ENCODE results near the gene MAP4. TPM values are rescaled to one million over a fixed set of nuclear protein-coding genes. Genes with fewer than 3 reads are reported as not detected.

The MAP4 gene
- total RNA-seq, 4 donors from 2014 or later = 239 to 338 (median 284) TPM

DNA sequence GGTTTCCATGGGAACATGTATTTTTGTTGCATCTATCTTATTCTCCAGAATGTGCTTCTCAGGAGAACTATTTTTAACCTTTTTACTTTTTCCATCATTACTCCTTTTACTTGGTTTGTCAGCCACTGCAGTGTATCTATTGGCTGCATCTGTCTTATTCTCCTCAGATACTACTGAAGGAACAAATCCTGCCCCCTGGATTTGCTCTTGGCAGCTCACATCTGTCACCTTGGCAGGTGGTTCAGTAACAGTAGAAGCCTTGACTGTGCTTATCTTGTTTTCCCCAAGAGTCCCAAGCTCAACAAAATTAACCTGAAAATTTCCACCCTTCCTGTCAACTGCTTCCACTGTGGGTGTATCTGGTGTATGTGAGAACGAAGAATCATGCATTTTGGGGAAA is 106.0 kb downstream of the MAP4 start:
- H3K4me3 ChIP-seq = no peak overlapping the region
- no peak overlapping the region for H3K27ac ChIP-seq (replicated peaks in 1 of 4)
- no peak for TF ChIP-seq POLR2AphosphoS5 (IDR thresholded peaks at IDR 0.05)
- H3K27me3 ChIP-seq = no peaks in the 10 kb centered on the region
- H3K36me3 ChIP-seq = peaks cover 18 to 89% (median 54%) of the 10 kb centered on the region in 4 donors
- H3K4me1 ChIP-seq = peaks cover 0 to 4% (median 0%) of the 10 kb centered on the region in 4 donors
- 96% methylated on average over 1 of the region's 1 CpG for WGBS
- H3K9me3 ChIP-seq = no peaks in the 10 kb centered on the region
- intact Hi-C loops (cut with DNase I) = no loop called here
- DNase-seq (ENCODE audit: extremely low spot score) = no peak

DNA sequence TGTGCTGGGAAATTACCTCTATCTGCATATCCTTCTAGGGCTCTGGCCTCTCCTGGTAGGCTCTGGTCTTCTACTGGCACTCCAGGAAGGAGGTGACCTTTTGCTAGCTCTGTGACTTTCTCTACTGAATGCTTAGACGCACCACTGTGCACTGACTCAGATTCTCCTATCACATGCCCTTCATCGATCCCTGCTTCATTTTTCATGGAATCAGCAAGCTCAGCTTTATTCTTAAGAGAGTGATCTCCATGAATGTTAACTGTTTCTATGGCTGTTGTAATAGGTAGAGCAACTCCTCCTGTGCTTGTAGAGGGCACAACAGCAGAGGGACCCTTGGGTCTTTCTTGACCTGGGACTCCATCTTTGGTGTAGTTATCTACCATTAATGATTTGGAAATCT is 106.6 kb downstream of the MAP4 start:
- TF ChIP-seq, protein P1, sequence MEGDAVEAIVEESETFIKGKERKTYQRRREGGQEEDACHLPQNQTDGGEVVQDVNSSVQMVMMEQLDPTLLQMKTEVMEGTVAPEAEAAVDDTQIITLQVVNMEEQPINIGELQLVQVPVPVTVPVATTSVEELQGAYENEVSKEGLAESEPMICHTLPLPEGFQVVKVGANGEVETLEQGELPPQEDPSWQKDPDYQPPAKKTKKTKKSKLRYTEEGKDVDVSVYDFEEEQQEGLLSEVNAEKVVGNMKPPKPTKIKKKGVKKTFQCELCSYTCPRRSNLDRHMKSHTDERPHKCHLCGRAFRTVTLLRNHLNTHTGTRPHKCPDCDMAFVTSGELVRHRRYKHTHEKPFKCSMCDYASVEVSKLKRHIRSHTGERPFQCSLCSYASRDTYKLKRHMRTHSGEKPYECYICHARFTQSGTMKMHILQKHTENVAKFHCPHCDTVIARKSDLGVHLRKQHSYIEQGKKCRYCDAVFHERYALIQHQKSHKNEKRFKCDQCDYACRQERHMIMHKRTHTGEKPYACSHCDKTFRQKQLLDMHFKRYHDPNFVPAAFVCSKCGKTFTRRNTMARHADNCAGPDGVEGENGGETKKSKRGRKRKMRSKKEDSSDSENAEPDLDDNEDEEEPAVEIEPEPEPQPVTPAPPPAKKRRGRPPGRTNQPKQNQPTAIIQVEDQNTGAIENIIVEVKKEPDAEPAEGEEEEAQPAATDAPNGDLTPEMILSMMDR (IDR thresholded peaks at IDR 0.05) = no peak
- TF ChIP-seq EP300 (IDR thresholded peaks at IDR 0.05) = no peak
- TF ChIP-seq POLR2A (IDR thresholded peaks at IDR 0.05; ENCODE audit: low read depth) = no peak
- TF ChIP-seq POLR2AphosphoS5 (IDR thresholded peaks at IDR 0.05) = no peak
- Histone ChIP-seq H3K4me3 (no peak overlapping the region), H3K36me3 (peaks cover 12 to 88% (median 51%) of the 10 kb centered on the region in 4 donors), H3K27me3 (no peaks in the 10 kb centered on the region), H3K4me1 (peaks cover 0 to 4% (median 0%) of the 10 kb centered on the region in 4 donors), H3K9me3 (no peaks in the 10 kb centered on the region), H3K27ac (replicated peaks in 1 of 4) (no peak overlapping the region)
- intact Hi-C loops (cut with DNase I) = no loop called here
- DNase-seq (ENCODE audit: extremely low spot score) = no peak
- 96% methylated on average over 2 of the region's 2 CpGs for WGBS

- no peaks in the 10 kb centered on the region for H3K9me3 ChIP-seq
- H3K4me1 ChIP-seq = peaks cover 0 to 4% (median 0%) of the 10 kb centered on the region in 4 donors
- TF ChIP-seq POLR2A (IDR thresholded peaks at IDR 0.05; ENCODE audit: low read depth) (no peak), EP300 (IDR thresholded peaks at IDR 0.05) (no peak)
- no peak for DNase-seq (ENCODE audit: extremely low spot score)
- 92% methylated on average over 4 of the region's 4 CpGs for WGBS
- H3K36me3 ChIP-seq = peaks cover 11 to 86% (median 46%) of the 10 kb centered on the region in 4 donors
- no peak overlapping the region for H3K4me3 ChIP-seq
- intact Hi-C loops (cut with DNase I) = no loop called here
- no peaks in the 10 kb centered on the region for H3K27me3 ChIP-seq
- no peak overlapping the region for H3K27ac ChIP-seq (replicated peaks in 1 of 4)
These were observed 107.5 kb downstream of the MAP4 start for GRCh38 chr3:47908744-47909143.

- DNase-seq (ENCODE audit: extremely low spot score) = no peak
- no peaks in the 10 kb centered on the region for H3K9me3 ChIP-seq
- no peak overlapping the region for H3K4me3 ChIP-seq
- H3K27me3 ChIP-seq = no peaks in the 10 kb centered on the region
- H3K27ac ChIP-seq (replicated peaks in 1 of 4) = no peak overlapping the region
- TF ChIP-seq, protein P1 (IDR thresholded peaks at IDR 0.05) = no peak
- TF ChIP-seq EP300 (IDR thresholded peaks at IDR 0.05) = no peak
- TF ChIP-seq POLR2A (IDR thresholded peaks at IDR 0.05; ENCODE audit: low read depth) = no peak
- TF ChIP-seq POLR2AphosphoS5 (IDR thresholded peaks at IDR 0.05) = no peak
- intact Hi-C loops (cut with DNase I) = no loop called here
- peaks cover 11 to 80% (median 44%) of the 10 kb centered on the region in 4 donors for H3K36me3 ChIP-seq
- peaks cover 0 to 4% (median 0%) of the 10 kb centered on the region in 4 donors for H3K4me1 ChIP-seq
These were observed 108.4 kb downstream of the MAP4 start for GRCh38 chr3:47907784-47908183.

- no peaks in the 10 kb centered on the region for H3K9me3 ChIP-seq
- peaks cover 0 to 24% (median 21%) of the 10 kb centered on the region in 4 donors for H3K4me1 ChIP-seq
- H3K4me3 ChIP-seq = no peak overlapping the region
- TF ChIP-seq EP300 (IDR thresholded peaks at IDR 0.05) (no peak), POLR2A (IDR thresholded peaks at IDR 0.05; ENCODE audit: low read depth) (no peak), POLR2AphosphoS5 (IDR thresholded peaks at IDR 0.05) (no peak)
- TF ChIP-seq, protein P1 (IDR thresholded peaks at IDR 0.05) = no peak
- H3K27me3 ChIP-seq = no peaks in the 10 kb centered on the region
- H3K36me3 ChIP-seq = peaks cover 0 to 63% (median 36%) of the 10 kb centered on the region in 4 donors
- no peak for DNase-seq (ENCODE audit: extremely low spot score)
- H3K27ac ChIP-seq (replicated peaks in 1 of 4) = no peak overlapping the region
- intact Hi-C loops (cut with DNase I) = no loop called here
These were observed 113.5 kb downstream of the MAP4 start for GRCh38 chr3:47902746-47903145.

- intact Hi-C loops (cut with DNase I) = no loop called here
- Histone ChIP-seq H3K4me3 (no peak overlapping the region), H3K9me3 (no peaks in the 10 kb centered on the region), H3K36me3 (peaks cover 0 to 58% (median 39%) of the 10 kb centered on the region in 4 donors), H3K27ac (replicated peaks in 1 of 4) (peak overlapping the region in 1 of 4 donors; percentile 11), H3K4me1 (peaks cover 0 to 24% (median 21%) of the 10 kb centered on the region in 4 donors), H3K27me3 (no peaks in the 10 kb centered on the region)
- TF ChIP-seq POLR2AphosphoS5 (IDR thresholded peaks at IDR 0.05) = no peak
- no peak for TF ChIP-seq EP300 (IDR thresholded peaks at IDR 0.05)
- TF ChIP-seq, protein P1 (IDR thresholded peaks at IDR 0.05) = no peak
- TF ChIP-seq POLR2A (IDR thresholded peaks at IDR 0.05; ENCODE audit: low read depth) = no peak
- WGBS = 75% methylated on average over 7 of the region's 7 CpGs
- DNase-seq (ENCODE audit: extremely low spot score) = no peak
These were observed 114.9 kb downstream of the MAP4 start for GRCh38 chr3:47901280-47901833.

All from esophagus muscularis mucosa (tissue), 4 donors.